Colon (tissue), 2 donors: Measurements from ENCODE around the gene FGF12.

Source experiments
- FAIRE-seq: peaks from 2 replicates; lab custom pipeline; 2012; peaks lifted over from hg19 to GRCh38; lab: Jason Lieb, UNC
- donor health status: control.
- donor health status: control.

The FGF12 gene

DNA sequence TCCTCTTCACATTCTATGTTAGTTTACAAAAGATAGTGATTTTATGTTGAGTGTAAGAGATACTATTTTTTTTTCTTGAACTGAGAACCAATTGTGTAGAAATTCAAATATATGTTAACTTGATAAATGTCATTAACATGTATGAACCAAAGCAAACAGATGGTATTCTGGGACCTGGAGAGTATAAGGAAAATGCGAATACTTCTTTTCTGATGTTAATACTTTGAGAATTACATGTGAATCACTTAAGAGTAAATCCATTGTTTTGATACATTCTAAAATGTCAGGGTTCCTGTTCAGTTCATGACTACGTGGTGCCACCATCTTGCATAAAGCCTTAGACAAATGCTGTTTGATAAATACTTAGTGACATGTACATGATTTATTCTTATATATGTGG is 541.3 kb downstream of the FGF12 start:
- FAIRE-seq: no peak

DNA sequence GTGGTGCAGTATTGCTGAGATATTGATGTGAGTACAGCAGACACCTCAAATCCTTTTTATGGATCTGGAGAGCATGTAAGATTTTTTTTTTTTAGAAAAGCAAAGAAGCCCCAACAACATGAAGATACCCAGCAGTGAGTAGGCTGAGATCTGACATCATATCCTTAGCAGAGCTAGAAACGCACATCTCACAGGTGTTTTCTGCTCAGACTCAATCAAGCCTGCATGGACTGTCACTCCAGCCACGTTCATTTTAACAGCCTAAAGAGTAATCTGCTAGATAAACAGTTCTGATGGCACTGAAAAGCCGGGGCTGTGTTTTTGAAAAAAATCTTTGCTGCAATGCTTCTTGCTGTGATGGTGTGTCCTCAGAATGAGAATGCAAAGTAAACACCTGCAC is 544.2 kb downstream of the FGF12 start:
- no peak for FAIRE-seq

DNA sequence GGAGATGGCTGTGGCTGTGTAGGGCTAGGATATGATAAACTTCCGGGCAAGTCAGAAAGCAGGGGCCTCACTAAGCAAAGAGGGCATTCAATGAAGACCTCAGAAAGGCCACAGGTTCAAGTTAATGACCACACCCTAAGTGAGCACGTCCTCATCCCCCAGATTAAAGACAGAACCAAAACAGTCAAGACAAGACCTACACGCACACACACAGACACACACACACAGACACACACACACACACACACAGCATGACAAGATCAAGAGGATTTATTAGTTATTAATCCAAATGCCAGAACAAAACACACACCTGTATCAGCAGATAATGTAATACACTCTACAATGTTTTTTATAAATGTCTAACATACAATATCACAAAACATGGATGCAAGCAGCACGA is 546.2 kb downstream of the FGF12 start:
- FAIRE-seq: no peak

DNA sequence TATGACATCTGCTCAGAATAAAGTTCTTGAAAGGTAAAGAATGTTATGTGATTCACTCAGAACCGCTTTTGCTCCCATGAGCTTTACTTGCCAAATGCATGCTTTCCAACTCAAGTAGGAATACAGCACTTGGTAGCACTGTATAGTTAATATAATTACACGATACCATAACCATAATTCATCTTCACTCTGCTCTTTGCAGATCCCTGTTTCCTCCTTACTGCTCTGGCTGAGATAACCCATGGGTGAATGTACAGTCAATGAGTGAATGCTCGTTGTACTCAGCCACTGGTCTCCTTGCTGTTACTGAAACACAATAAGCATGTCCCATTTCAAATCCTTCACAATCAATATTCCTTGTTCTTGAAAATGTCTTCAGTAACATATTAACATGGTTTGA is 550.0 kb downstream of the FGF12 start:
- FAIRE-seq: no peak

DNA sequence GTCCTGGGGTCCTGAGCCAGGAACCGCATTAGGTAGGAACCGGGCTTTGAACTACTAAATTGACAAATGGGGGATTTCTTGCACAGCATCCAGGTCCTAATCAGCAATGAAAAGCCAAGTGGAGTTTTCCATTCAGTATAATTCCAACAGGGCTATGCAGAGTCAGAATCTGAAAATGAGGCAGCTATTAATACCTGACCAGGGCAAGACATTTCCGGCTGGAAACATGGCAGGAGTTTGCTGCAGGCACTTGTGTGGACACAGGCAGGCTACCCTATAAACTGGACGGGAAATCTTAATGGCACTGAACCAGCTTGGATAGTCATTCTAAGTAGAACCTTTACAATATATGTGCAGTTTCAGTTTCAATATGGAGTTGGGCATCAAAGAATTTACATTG is 553.1 kb downstream of the FGF12 start:
- no peak for FAIRE-seq

DNA sequence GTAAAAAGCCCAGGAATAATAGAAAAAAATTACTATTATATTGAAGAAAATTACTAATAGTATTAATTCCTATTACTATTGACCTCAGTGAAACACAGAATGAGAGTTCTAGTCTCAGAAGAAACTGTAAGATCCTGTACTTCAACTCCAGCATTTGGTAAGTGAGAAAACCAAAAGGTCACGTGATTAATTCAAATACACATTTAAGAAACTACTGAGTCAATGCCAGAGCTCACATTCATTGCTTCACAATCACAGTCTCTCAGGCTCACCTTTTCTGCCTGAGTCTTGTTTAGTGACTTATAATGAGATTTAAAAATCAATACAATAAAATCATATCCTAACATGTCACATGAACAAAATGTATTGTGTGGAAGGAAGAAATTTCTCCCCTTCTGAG is 556.1 kb downstream of the FGF12 start:
- FAIRE-seq: no peak

DNA sequence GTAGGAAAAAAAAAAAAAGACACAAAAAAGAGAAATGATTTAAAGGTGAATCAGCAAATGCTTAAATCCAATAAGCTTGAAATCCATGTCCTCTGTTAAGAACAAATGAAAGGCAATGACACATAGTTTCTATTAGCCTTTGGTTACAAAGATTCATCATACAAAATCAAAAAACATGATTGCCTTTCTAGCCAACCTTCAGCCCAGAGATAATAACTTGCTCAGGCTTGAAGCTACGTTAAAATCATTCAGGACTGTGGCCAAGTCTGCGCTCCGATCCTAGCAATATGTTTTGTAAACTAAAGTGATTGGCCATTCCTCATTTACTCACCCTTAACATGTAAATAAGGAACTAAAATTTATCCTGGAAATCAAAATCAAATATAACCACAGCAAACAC is 556.7 kb downstream of the FGF12 start:
- no peak for FAIRE-seq

DNA sequence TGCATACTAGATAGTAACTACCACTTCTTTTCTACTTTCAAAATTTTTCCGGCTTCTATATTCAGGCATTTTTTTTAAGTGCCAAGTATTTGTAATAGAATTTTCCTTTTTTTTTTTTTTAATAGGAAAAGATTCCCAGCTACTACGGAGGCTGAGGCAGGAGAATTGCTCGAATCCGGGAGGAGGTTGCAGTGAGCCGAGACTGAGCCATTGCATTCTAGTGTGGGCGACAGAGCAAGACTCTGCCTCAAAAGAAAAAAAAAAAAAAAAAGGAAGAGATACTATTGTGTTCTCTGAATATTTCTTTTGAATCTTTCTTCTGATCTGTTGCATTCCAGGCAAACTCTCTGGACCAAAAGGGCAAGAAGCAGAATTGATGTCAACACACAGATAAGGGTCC is 557.3 kb downstream of the FGF12 start:
- no peak for FAIRE-seq

DNA sequence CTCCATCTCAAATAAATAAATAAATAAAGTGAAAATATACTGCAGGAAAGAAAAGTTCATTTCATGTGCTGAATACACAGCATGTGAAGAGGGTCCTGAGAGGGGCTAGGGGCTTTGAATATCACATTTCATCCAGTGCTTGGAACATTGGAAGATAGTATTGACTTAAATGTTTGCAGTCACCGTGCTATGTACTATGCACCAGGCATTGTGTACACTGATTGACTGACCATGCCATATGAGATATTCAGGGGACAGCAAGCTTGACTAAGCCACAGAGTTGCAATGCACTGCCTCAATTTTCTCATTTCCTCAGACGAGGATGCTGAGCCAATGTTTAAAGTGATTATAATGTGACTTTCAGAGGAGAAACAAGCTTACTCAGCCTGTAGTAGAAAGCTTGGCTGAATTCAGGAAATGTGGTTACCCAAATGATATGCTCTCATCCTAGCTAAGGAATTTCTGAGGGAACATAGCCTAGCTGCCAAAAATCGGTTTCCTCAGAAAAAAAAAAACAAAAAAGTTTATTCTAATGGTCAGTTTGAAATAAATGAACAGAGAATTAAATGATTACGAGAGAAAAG is 557.9 kb downstream of the FGF12 start:
- no peak for FAIRE-seq

DNA sequence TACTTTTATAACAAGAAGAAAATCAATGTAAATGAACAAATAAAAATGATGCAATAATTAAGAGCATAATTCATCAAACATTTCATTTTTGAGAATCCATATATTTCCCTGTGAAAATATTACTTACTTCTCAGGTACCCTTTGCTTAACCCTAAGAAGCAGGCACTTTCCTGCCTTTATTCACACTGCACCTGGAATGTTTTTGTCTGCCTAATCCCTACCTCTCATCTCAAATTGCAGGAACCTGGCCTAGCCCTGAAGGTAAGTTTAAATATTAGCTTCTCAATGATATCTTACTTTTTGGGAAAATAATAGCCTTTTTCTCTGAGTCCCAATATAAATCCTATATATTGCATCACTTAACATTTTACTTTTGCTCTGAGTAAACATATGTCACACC is 559.1 kb downstream of the FGF12 start:
- FAIRE-seq: no peak

DNA sequence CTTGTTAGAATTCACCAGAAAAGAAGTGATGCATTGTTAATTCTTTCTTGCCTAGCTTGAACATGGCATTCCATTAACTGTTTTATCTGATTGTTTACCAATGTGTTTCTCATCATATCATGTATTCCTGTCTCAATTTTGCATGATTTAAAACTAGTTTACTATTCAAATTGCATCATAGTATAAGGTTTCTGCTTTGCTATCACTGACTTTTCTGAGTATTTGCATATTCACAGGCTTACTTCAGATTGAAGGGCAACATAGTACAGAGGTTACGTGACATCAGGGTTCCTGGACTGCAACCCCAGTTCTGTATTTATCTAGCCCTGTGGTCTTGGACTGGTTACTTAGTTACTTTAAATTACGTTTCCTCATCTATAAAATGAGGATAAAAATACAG is 561.8 kb downstream of the FGF12 start:
- no peak for FAIRE-seq

DNA sequence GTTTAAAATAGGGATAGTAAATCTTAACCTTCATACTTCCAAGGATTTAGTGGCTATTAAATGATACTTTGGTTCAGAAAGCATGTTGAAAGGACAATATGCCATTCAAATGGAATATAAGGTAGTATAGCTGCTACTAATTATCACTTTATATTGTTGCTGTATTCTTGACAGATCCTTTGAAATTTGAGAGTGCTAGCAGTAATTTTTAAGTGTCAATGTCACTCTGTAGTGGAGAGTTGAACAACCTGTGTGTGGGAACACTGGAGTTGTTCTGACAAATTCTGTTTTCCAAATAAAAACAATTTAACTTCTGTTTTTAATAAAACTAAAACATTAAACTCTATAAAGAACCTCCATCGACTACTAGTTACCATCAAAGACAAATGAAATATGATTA is 565.7 kb downstream of the FGF12 start:
- no peak for FAIRE-seq

DNA sequence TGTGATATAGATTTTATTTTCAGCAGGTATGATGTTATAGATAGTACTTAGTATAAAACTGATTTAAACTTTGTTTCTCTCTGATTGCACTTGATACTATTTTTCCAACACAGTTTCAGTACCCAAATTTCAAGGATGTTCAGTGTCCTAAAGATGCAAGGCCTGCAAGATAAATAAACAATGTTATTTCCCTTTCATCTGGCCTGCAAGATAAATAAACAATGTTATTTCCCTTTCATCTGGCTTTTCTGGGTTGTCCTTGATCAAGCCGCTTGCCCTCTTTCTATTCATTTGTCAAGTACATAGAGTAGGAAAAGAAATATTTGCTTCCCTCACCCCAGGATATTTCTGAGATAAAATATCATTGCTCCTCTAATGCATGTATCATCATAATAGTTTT is 571.0 kb downstream of the FGF12 start:
- FAIRE-seq: no peak

DNA sequence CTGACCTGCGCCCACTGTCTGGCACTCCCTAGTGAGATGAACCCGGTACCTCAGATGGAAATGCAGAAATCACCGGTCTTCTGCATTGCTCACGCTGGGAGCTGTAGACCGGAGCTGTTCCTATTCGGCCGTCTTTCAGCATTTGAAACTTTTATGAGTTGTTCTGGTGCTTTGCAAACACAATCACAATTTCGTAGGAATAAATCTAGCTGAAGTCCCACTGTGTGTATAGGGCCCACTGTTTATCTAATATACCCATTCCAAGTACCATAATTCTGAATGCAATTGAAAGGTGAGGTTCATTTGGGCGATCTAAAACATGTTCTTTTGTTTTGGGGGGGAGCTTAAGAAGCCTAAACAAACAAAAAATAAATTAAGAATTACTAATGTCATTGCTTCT is 572.1 kb downstream of the FGF12 start:
- FAIRE-seq: no peak

DNA sequence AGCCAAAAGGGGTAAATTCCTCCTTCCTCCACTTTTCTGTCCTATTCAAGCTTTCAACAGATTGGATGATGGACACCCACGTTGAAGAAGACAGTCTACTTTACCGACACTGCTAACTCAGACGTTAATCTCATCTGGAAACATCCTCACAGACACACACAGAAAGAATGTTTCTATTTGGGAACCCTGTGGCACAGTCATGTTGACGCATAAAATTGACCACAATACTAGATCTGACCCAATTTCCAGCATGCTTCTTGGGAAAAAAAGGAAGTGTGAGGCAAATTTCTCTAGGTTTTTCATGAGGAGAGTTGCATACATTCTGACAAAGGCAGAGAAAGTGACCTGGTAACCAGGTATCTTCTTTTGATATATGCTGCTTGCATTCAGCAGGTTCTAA is 594.1 kb downstream of the FGF12 start:
- FAIRE-seq: no peak

DNA sequence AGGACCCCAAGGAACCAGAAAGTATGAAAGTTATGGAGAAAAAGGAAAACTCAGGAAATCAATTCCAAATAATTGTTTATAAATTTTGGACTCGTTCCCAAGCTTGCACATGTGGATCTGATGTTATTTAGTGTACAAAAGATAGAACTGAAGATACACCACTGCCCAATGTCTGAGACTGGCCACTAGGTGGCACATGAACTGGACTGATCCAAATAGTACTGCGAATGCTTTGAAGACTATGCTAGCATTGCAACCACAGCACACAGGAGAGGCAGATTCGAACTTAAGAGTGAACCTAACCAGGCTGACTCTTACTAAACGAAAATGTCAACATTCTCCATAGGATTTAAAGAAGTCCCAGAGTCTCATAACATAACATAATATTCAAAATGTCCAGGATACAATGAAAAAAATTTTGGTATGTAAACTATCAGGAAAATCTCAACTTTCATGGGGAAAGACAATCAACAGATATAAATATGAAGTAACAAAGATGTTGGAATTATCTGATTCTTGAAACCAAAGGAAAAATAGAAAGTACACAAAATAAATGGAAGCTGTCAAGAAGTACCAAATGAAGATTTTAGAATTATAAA is 596.7 kb downstream of the FGF12 start:
- no peak for FAIRE-seq

DNA sequence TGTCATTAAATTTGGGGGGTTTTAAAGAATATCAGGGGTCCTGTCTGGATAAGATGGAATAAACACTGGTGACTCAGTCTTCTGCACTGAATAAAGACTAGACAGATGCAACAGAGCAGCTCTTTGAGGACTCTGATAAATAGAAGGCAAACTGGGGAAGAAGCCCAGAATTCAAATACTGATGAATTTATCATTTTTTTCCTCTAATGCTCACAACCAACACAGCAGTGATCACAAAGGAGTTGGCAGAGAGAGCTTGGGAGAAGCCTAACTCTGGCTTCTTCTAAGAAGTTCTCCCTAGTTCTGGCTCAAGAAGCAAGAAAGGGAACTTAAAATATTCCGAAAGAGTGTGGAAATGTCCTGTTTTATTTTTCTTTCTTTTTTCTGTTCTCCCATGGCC is 597.8 kb downstream of the FGF12 start:
- no peak for FAIRE-seq

DNA sequence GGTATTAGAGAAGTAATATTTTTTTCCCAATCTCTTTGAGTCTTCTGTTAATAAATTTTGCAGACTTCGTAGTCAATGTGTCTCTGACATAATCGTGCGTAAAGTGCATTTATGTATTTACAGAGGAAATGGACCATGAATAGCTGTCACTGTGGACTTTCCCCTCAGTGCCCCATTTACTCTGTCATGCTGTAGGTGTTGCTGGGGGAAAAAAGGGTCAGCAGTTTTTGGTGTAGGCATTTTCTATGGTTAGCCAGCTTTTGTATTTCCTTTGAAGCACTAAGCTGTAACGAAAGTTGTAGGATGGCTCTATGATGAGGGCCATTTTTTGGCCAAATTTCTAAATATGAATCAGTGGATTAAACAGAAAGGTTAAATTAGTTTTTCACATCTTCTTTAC is 598.4 kb downstream of the FGF12 start:
- no peak for FAIRE-seq

DNA sequence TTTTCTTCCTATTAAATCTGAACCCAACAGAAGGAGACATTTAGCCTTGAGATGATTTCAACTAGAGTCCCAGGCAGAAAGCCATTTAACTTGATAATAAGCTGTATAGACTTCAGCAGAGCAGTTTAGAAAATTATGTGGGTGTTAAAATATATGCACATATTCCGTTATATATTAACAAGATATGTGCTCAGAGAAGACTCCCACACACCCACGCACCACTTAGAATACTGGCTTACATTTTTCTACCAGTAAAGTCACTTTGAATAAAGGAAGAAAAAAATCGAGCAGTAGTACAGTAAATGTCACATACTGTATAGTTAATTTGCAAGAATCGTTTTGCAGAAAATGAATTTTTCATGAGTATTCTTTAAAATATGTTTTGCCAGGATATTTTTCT is 599.3 kb downstream of the FGF12 start:
- no peak for FAIRE-seq

DNA sequence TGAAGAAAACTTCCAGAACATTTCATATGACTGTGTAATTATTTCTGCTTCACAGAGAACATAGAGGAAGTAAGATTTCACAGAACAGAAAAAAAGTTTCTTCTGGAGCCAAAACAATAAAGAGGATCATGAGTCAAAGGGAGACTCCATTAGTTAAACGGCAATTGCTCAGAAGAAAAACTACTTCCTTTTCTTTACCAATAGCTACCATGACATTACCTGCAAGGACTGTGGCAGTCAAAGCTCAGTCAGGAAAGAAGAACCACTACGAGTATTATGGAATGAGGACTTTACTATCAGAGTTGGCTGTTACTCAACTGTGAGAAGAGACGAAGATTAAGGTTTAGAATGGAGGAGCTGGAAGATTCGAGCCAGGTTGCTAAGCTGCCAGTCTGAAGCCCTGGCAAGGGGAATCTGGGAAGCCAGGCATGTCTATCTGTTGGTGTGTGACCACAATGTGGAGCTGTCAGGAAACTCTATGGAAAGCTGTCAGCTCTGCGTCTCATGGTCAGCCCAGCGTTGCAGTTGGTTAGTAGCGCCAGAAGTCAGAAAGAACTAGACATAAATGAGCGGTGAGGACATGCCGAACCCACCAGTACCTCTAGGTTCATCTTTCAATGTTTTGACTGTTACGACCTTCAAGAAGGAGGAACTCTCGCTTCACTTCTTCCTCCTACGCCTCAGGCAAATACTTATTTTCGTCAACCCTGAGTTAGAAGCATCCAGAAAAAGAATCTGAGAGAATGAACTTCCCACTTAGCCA is 604.3 kb downstream of the FGF12 start:
- no peak for FAIRE-seq

DNA sequence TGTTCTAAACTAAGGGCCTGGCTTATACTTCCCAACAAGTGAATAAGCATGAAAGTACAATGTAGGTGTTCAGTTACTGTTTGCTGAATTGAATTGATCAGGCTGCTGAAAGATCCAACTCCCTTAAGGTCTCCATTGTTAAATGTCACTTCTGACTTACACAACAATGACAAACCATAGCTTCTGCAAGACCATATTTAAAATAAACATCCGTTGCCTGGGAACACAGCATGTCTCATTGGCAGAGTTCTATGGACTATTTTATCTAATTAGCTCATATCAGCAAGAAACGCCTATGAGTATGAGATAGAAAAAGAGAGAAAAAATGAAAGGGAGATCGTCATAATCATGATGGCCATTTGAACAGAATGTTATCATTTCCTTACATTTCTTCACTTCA is 605.4 kb downstream of the FGF12 start:
- no peak for FAIRE-seq

DNA sequence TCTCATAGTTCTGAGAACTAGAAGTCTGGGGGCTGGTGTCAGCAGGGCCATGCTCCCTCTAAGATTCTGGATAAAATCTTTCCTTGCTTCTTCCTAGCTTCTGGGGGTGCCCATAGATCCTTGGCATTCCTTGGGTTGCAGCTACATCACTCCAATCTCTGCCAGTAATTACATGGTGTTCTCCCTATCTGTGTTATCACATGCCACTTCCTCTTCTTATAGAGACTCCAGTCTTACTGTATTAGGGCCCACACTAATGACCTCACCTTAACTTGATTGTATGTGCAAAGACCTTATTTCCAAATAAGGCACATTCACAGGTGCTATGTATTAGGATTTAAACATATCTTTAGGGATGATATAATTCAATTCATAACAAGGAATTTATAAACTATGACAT is 618.5 kb downstream of the FGF12 start:
- FAIRE-seq: no peak

DNA sequence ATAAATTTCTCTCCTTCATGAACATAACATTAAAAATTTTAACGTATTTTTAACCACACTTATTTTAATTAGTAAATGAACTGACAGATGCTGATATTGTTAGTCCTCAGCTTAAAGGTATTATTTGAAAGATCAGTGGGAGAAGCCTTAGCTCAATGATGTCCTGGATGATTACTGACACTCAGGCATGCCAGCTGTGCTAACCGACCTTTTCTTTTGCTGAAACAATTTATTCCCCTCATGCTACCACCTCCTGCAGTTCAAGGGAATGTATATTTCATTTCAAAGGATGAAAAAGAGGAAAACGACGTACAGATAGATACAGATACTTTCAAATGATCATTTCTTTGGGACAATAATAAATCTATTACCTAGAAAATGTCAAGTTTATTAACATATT is 620.8 kb downstream of the FGF12 start:
- no peak for FAIRE-seq

DNA sequence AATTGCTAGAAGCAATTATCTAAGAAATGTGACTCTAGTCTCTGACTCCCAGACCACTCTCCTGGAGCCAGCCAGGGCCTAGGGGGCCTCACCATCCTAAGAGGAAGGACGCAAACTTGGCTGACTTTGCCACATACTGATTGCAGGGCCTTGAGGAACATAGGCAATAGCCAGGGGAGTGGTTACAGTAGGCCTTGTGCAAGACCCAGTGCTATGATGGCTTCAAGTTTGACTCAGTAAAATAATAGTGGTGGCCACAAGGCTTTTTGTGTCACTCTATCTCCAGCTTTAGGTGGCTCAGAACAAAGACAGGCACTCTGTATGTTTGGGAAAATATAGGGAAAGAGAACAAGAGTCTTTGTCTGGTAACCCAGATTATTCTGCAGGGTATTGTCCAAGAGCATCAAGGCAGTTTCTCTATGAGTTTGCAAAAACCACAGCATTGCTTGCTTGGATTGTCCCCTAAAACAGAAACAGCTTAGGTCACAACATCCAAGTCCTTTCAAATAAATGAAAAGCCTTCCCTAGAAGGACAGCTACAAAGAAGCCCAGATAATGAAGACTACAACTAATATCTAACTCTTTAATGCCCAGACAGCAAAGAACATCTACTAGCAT is 634.8 kb downstream of the FGF12 start:
- no peak for FAIRE-seq
